Neuronal stem cell (in vitro differentiated cells): ENCODE measurements around the gene ZNF606.

ENCODE experiments used
- DNase-seq: peaks from one replicate; pipeline ENCODE4 v3.0.0-alpha.2; 2013; ENCODE audit warnings: low spot score
- H2AFZ ChIP-seq: one replicate; pipeline ENCODE4 v1.6.1; 2013; ENCODE audit warnings: mild to moderate bottlenecking, low read length, inconsistent platforms
- H2AK5ac ChIP-seq: 2 replicates; pipeline ENCODE4 v1.6.1; 2013; ENCODE audit warnings: low read depth, mild to moderate bottlenecking, inconsistent platforms, low read length, moderate library complexity, mixed read lengths
- H2BK120ac ChIP-seq: 2 replicates; pipeline ENCODE4 v1.6.1; 2013; ENCODE audit warnings: low read depth, mild to moderate bottlenecking, inconsistent platforms, low read length, moderate library complexity, mixed read lengths
- H2BK12ac ChIP-seq: one replicate; pipeline ENCODE4 v1.6.1; 2013; ENCODE audit warnings: low read length, inconsistent platforms
- H2BK15ac ChIP-seq: 2 replicates; pipeline ENCODE4 v1.6.1; 2013; ENCODE audit warnings: mild to moderate bottlenecking, low read length, inconsistent platforms, mixed read lengths
- H2BK5ac ChIP-seq: one replicate; pipeline ENCODE4 v1.6.1; 2013; ENCODE audit warnings: inconsistent platforms, mild to moderate bottlenecking, low read length, moderate library complexity
- H3K14ac ChIP-seq: one replicate; pipeline ENCODE4 v1.6.1; 2013; ENCODE audit warnings: low read length, inconsistent platforms
- H3K18ac ChIP-seq: 2 replicates; pipeline ENCODE4 v1.6.1; 2013; ENCODE audit warnings: low read length, inconsistent platforms
- H3K23ac ChIP-seq: 2 replicates; pipeline ENCODE4 v1.6.1; 2013; ENCODE audit warnings: low read depth, mild to moderate bottlenecking, mixed read lengths, low read length, inconsistent platforms; ENCODE audit not compliant: poor library complexity
- H3K27ac ChIP-seq: replicated peaks from 3 replicates; pipeline ENCODE4 v1.5.1; 2013; ENCODE audit warnings: low read length, inconsistent platforms
- H3K27me3 ChIP-seq, 3 experiments: 2 replicates each; pipeline ENCODE4 v1.6.1; 2013; ENCODE audit warnings: low read length in 3 of 3, mild to moderate bottlenecking in 2 of 3, inconsistent platforms in 1 of 3, low read depth in 1 of 3, mixed read lengths in 1 of 3, moderate library complexity in 1 of 3; ENCODE audit not compliant: control insufficient read depth in 3 of 3, insufficient read depth in 3 of 3
- H3K36me3 ChIP-seq, 2 donors: replicated peaks in 1 of 2; 2 replicates each; pipeline ENCODE4 v1.6.1; 2013; ENCODE audit warnings: low read length in 2 of 2; ENCODE audit not compliant: control insufficient read depth in 2 of 2, insufficient read depth in 2 of 2
- H3K4ac ChIP-seq: 2 replicates; pipeline ENCODE4 v1.6.1; 2013; ENCODE audit warnings: inconsistent platforms, mild to moderate bottlenecking, low read length, moderate library complexity
- H3K4me1 ChIP-seq, 2 donors: 1 replicate in 1 of 2; 2 replicates in 1 of 2; pipeline ENCODE4 v1.6.1; 2013; ENCODE audit warnings: low read length in 2 of 2, low read depth in 1 of 2; ENCODE audit not compliant: control insufficient read depth in 2 of 2, insufficient read depth in 1 of 2
- H3K4me2 ChIP-seq: one replicate; pipeline ENCODE4 v1.6.1; 2013; ENCODE audit warnings: mild to moderate bottlenecking, low read length, inconsistent platforms; ENCODE audit not compliant: insufficient read depth, poor library complexity, severe bottlenecking
- H3K4me3 ChIP-seq, 2 donors: 2 replicates each; pipeline ENCODE4 v1.5.1; 2013; ENCODE audit warnings: low read length in 2 of 2, mild to moderate bottlenecking in 2 of 2, inconsistent platforms in 1 of 2, moderate library complexity in 1 of 2
- H3K79me1 ChIP-seq: one replicate; pipeline ENCODE4 v1.6.1; 2013; ENCODE audit warnings: low read depth, mild to moderate bottlenecking, inconsistent platforms, low read length, moderate library complexity
- H3K9ac ChIP-seq: one replicate; pipeline ENCODE4 v1.6.1; 2013; ENCODE audit warnings: mild to moderate bottlenecking, low read depth, low read length, inconsistent platforms; ENCODE audit not compliant: poor library complexity
- H3K9me3 ChIP-seq, 2 donors: replicated peaks in 1 of 2; 2 replicates each; pipeline versions ENCODE3 to v1.6.1; 2013; ENCODE audit warnings: low read length in 2 of 2, mild to moderate bottlenecking in 2 of 2, inconsistent platforms in 1 of 2, low read depth in 1 of 2, mixed read lengths in 1 of 2, moderate library complexity in 1 of 2; ENCODE audit not compliant: control insufficient read depth in 2 of 2, insufficient read depth in 1 of 2
- H4K8ac ChIP-seq: one replicate; pipeline ENCODE4 v1.6.1; 2013; ENCODE audit warnings: low read depth, mild to moderate bottlenecking, inconsistent platforms, low read length, moderate library complexity
- H4K91ac ChIP-seq: one replicate; pipeline ENCODE4 v1.6.1; 2013; ENCODE audit warnings: low read length, low read depth, mild to moderate bottlenecking, inconsistent platforms; ENCODE audit not compliant: poor library complexity
- WGBS, 2 donors: extraction: QIAGEN DNeasy Blood & Tissue Kit; methylation state at CpG; one replicate each; pipeline ENCODE4 v1.1.7; 2013; ENCODE audit warnings: missing lambda C conversion rate in 2 of 2, mixed read lengths in 1 of 2; ENCODE audit not compliant: insufficient read length in 2 of 2, insufficient replicate concordance in 1 of 2; ENCODE audit errors: extremely low coverage in 2 of 2; 5-methylcytosine and 5-hydroxymethylcytosine counted together

Gene ZNF606

GRCh38 chr19:58034477-58034793 is 31.8 kb upstream of the ZNF606 start:
- Histone ChIP-seq H2BK15ac (peak overlapping the region; percentile 96), H3K36me3 (peaks cover 0 to 5% of the 10 kb centered on the region in 2 donors), H3K4me3 (peak overlapping the region; percentile 50 to 94), H4K91ac (peak overlapping the region; percentile 72), H3K4me1 (peaks cover 0 to 15% of the 10 kb centered on the region in 2 donors), H2BK120ac (no peak overlapping the region), H3K18ac (peak overlapping the region; percentile 98), H3K79me1 (no peaks in the 10 kb centered on the region), H3K14ac (no peak overlapping the region), H3K9ac (peak overlapping the region; percentile 84), H3K27ac (peak overlapping the region; percentile 83), H2AFZ (peak overlapping the region; percentile 72), H2BK5ac (peak overlapping the region; percentile 53), H2BK12ac (peak overlapping the region; percentile 73), H3K27me3 (no peaks in the 10 kb centered on the region), H3K4me2 (peak overlapping the region; percentile 83), H3K23ac (peak overlapping the region; percentile 91), H2AK5ac (peak overlapping the region; percentile 97), H3K9me3 (peaks cover 2 to 20% of the 10 kb centered on the region in 2 donors), H4K8ac (peak overlapping the region; percentile 59), H3K4ac (no peak overlapping the region)
- DNase-seq: peak; percentile 17
- WGBS, 2 donors: no CpG with 5 or more reads among the region's 20 CpGs

GRCh38 chr19:58033741-58034476 is 31.3 kb upstream of the ZNF606 start, which contains the start of gene ZSCAN1:
Gene ZSCAN1 (plus strand): TSS chr19:58034025. CDS start chr19:58037837, 3,812 bp downstream.
- Histone ChIP-seq H2BK5ac (peak within 1 kb of the TSS; percentile 53), H3K36me3 (peaks cover 0 to 5% of the 10 kb centered on the region in 2 donors), H3K9me3 (peaks cover 2 to 20% of the 10 kb centered on the region in 2 donors), H2AK5ac (peak within 1 kb of the TSS; percentile 97), H2BK120ac (no peak within 1 kb of the TSS), H2BK15ac (peak within 1 kb of the TSS; percentile 96), H4K91ac (peak within 1 kb of the TSS; percentile 72), H2AFZ (peak within 1 kb of the TSS; percentile 72), H2BK12ac (peak within 1 kb of the TSS; percentile 73), H3K27me3 (no peaks in the 10 kb centered on the region), H3K4me3 (peak within 1 kb of the TSS; percentile 50 to 94), H3K79me1 (no peaks in the 10 kb centered on the region), H3K4me1 (peaks cover 0 to 13% of the 10 kb centered on the region in 2 donors), H3K4me2 (peak within 1 kb of the TSS; percentile 83), H3K9ac (peak within 1 kb of the TSS; percentile 95), H3K4ac (no peak within 1 kb of the TSS), H3K23ac (peak within 1 kb of the TSS; percentile 91), H3K14ac (no peak within 1 kb of the TSS), H4K8ac (peak within 1 kb of the TSS; percentile 59), H3K18ac (peak within 1 kb of the TSS; percentile 98), H3K27ac (peak within 1 kb of the TSS; percentile 83)
- WGBS, 2 donors: no CpG with 5 or more reads among the region's 101 CpGs
- DNase-seq: peak; percentile 94

GRCh38 chr19:58024661-58025060 is 22.0 kb upstream of the ZNF606 start:
- no peak overlapping the region for H3K4me2 ChIP-seq
- H4K91ac ChIP-seq: no peak overlapping the region
- no peaks in the 10 kb centered on the region for H3K79me1 ChIP-seq
- no peak overlapping the region for H3K14ac ChIP-seq
- no peak overlapping the region for H2BK5ac ChIP-seq
- no peaks in the 10 kb centered on the region for H3K36me3 ChIP-seq
- H3K4me1 ChIP-seq: no peaks in the 10 kb centered on the region
- H3K27me3 ChIP-seq: no peaks in the 10 kb centered on the region
- no peak overlapping the region for H3K27ac ChIP-seq
- no peak overlapping the region for H2BK15ac ChIP-seq
- H3K4ac ChIP-seq: no peak overlapping the region
- H3K9ac ChIP-seq: no peak overlapping the region
- no CpG with 5 or more reads among the region's 12 CpGs for WGBS, 2 donors
- no peak overlapping the region for H4K8ac ChIP-seq
- no peak overlapping the region for H2BK12ac ChIP-seq
- H2BK120ac ChIP-seq: no peak overlapping the region
- H2AFZ ChIP-seq: no peak overlapping the region
- H3K18ac ChIP-seq: no peak overlapping the region
- H3K4me3 ChIP-seq: peak overlapping the region in 1 of 2 donors; percentile 13
- DNase-seq: no peak
- no peak overlapping the region for H2AK5ac ChIP-seq
- no peak overlapping the region for H3K23ac ChIP-seq
- peaks cover 23 to 26% of the 10 kb centered on the region in 2 donors for H3K9me3 ChIP-seq

GRCh38 chr19:58022283-58022660 is 19.7 kb upstream of the ZNF606 start:
- Histone ChIP-seq H3K4me3 (no peak overlapping the region), H3K14ac (no peak overlapping the region), H2BK120ac (no peak overlapping the region), H2BK5ac (no peak overlapping the region), H3K27ac (no peak overlapping the region), H3K36me3 (no peaks in the 10 kb centered on the region), H3K27me3 (no peaks in the 10 kb centered on the region), H3K9me3 (peaks cover 22 to 24% of the 10 kb centered on the region in 2 donors), H2AK5ac (no peak overlapping the region), H4K8ac (no peak overlapping the region), H3K79me1 (no peaks in the 10 kb centered on the region), H2AFZ (no peak overlapping the region), H4K91ac (no peak overlapping the region), H2BK12ac (no peak overlapping the region), H3K4ac (no peak overlapping the region), H3K18ac (no peak overlapping the region), H3K23ac (no peak overlapping the region), H2BK15ac (no peak overlapping the region), H3K9ac (no peak overlapping the region), H3K4me1 (no peaks in the 10 kb centered on the region), H3K4me2 (no peak overlapping the region)
- no CpG with 5 or more reads among the region's 4 CpGs for WGBS, 2 donors
- no peak for DNase-seq
